SK-N-MC (cell line): ENCODE results near the gene CCDC117.
"Not testable (repeated sequence)": the region's sequence is repeated elsewhere in the genome, so short reads cannot be mapped to it uniquely, and the experiment has no call there.

Experiments used
- EZH2 ChIP-seq: fragments of 200-600 bp; sonication (generic); IDR thresholded peaks from one replicate; pipeline ENCODE4 v1.6.1; 2017; ENCODE audit warnings: antibody characterized with exemption
- FOXP2 ChIP-seq: optimal IDR thresholded peaks from 2 replicates; pipeline ENCODE3; 2011; ENCODE audit warnings: mild to moderate bottlenecking, moderate library complexity; ENCODE audit not compliant: insufficient read depth; ENCODE audit errors: extremely low read length, control extremely low read depth
- POLR2AphosphoS5 ChIP-seq: IDR thresholded peaks from 2 replicates; pipeline ENCODE4 v1.6.1; 2012; ENCODE audit warnings: mild to moderate bottlenecking, low read depth, low read length, borderline replicate concordance

DNA sequence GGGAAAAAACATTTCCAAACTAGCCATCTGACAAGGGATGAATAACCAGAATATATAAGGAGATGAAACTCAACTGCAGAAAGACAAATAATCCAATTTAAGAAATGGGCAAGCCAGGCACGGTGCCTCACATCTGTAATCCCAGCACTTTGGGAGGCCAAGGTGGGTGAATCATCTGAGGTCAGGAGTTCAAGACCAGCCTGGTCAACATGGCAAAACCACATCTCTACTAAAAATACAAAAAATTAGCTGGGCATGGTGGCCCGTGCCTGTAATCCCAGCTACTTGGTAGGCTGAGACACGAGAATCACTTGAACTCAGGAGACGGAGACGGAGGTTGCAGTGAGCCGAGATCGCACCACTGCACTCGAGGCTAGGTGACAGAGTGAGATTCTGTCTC lies 33.6 kb upstream of the CCDC117 start:
- TF ChIP-seq FOXP2, POLR2AphosphoS5, EZH2: not testable (repeated sequence)
